Hepatocyte (in vitro differentiated cells): ENCODE measurements around the gene NEXN. TPM values are rescaled to one million over a fixed set of nuclear protein-coding genes. Genes with fewer than 3 reads are reported as not detected.

Source experiments
- DNase-seq: peaks from one replicate; pipeline ENCODE4 v3.0.0-alpha.2; 2016; ENCODE audit warnings: low spot score
- H2AFZ ChIP-seq: fragments of 200-600 bp; sonication (generic); 2 replicates; pipeline ENCODE4 v1.6.0; 2016; ENCODE audit warnings: antibody characterized with exemption, mild to moderate bottlenecking
- H3K27ac ChIP-seq: fragments of 200-600 bp; sonication (generic); 2 replicates; pipeline ENCODE4 v1.5.1; 2016; ENCODE audit warnings: mild to moderate bottlenecking
- H3K27me3 ChIP-seq: fragments of 200-600 bp; sonication (generic); 2 replicates; pipeline ENCODE4 v1.6.1; 2016
- H3K36me3 ChIP-seq: fragments of 200-600 bp; sonication (generic); replicated peaks from 2 replicates; pipeline ENCODE4 v1.5.1; 2016; ENCODE audit warnings: low read depth; ENCODE audit not compliant: insufficient read depth
- H3K4me1 ChIP-seq: fragments of 200-600 bp; sonication (generic); 2 replicates; pipeline ENCODE4 v1.5.1; 2016; ENCODE audit warnings: mild to moderate bottlenecking, moderate library complexity; ENCODE audit not compliant: insufficient read depth
- H3K4me2 ChIP-seq: fragments of 200-600 bp; sonication (generic); 2 replicates; pipeline ENCODE4 v1.6.0; 2016
- H3K4me3 ChIP-seq: fragments of 200-600 bp; sonication (generic); 2 replicates; pipeline ENCODE4 v1.5.1; 2016; ENCODE audit warnings: mild to moderate bottlenecking
- H3K79me2 ChIP-seq: fragments of 200-600 bp; sonication (generic); 2 replicates; pipeline ENCODE4 v1.6.0; 2017; ENCODE audit warnings: mild to moderate bottlenecking
- H3K9me2 ChIP-seq: fragments of 200-600 bp; sonication (generic); replicated peaks from 2 replicates; pipeline ENCODE4 v1.6.0; 2017; ENCODE audit warnings: mild to moderate bottlenecking; ENCODE audit not compliant: insufficient read depth
- H3K9me3 ChIP-seq: fragments of 200-600 bp; sonication (generic); 2 replicates; pipeline ENCODE4 v1.5.1; 2016; ENCODE audit warnings: low read depth, mild to moderate bottlenecking
- H4K20me1 ChIP-seq: fragments of 200-600 bp; sonication (generic); 2 replicates; pipeline ENCODE4 v1.6.0; 2016; ENCODE audit warnings: mild to moderate bottlenecking; ENCODE audit not compliant: insufficient read depth, poor library complexity, severe bottlenecking
- CTCF ChIP-seq: fragments of 200-600 bp; sonication (generic); IDR thresholded peaks from 2 replicates; pipeline ENCODE4 v1.5.1; 2016; ENCODE audit warnings: antibody characterized with exemption, mild to moderate bottlenecking; ENCODE audit not compliant: poor library complexity
- EZH2 ChIP-seq: fragments of 200-600 bp; sonication (generic); IDR thresholded peaks from 2 replicates; pipeline ENCODE4 v1.6.1; 2016; ENCODE audit warnings: antibody characterized with exemption, mild to moderate bottlenecking, borderline replicate concordance
- EZH2phosphoT487 ChIP-seq: fragments of 200-600 bp; sonication (generic); IDR thresholded peaks from one replicate; pipeline ENCODE4 v1.6.1; 2018; ENCODE audit warnings: antibody characterized with exemption, mild to moderate bottlenecking, low read depth, moderate library complexity; ENCODE audit not compliant: unreplicated experiment, severe bottlenecking
- WGBS: methylation state at CpG from one replicate; pipeline ENCODE4 v1.1.6; 2016; ENCODE audit warnings: low lambda C conversion rate; ENCODE audit errors: missing lambda C conversion rate; 5-methylcytosine and 5-hydroxymethylcytosine counted together
- polyA plus RNA-seq: library from polyadenylated mRNA; unstranded; fragments of >200 nt; fragmentation: Nextera tagmentation; extraction: Ambion mirVana; gene quantifications from 2 replicates; pipeline ENCODE4 v1.2.1, GENCODE V29; 2016
- total RNA-seq: library from RNA; depleted of rRNA; stranded (reverse); fragments of >200 nt; gene quantifications from 2 replicates; pipeline ENCODE4 v1.2.3, GENCODE V29; 2014

Gene NEXN
- total and polyA plus RNA-seq, 2 experiments from 2014 or later = 5.1 to 11.5 TPM

GRCh38 chr1:77970192-77970591 is 81.8 kb downstream of the NEXN start:
- peaks cover 100% of the 10 kb centered on the region for H3K79me2 ChIP-seq
- no peak overlapping the region for H3K4me3 ChIP-seq
- peaks cover 5% of the 10 kb centered on the region for H3K4me1 ChIP-seq
- H2AFZ ChIP-seq = no peak overlapping the region
- H3K27ac ChIP-seq = no peak overlapping the region
- H3K4me2 ChIP-seq = no peak overlapping the region
- peaks cover 13% of the 10 kb centered on the region for H3K36me3 ChIP-seq
- no peak for TF ChIP-seq CTCF
- no peaks in the 10 kb centered on the region for H3K27me3 ChIP-seq
- DNase-seq = no peak
- H3K9me2 ChIP-seq = no peaks in the 10 kb centered on the region
- peaks cover 97% of the 10 kb centered on the region for H4K20me1 ChIP-seq
- 81% methylated on average over 1 of the region's 1 CpG for WGBS
- no peaks in the 10 kb centered on the region for H3K9me3 ChIP-seq

GRCh38 chr1:77972080-77972479 is 83.7 kb downstream of the NEXN start:
- Histone ChIP-seq H3K36me3 (peaks cover 13% of the 10 kb centered on the region), H3K4me3 (no peak overlapping the region), H3K27me3 (no peaks in the 10 kb centered on the region), H3K9me3 (no peaks in the 10 kb centered on the region), H3K4me2 (no peak overlapping the region), H4K20me1 (peaks cover 99% of the 10 kb centered on the region), H3K79me2 (peaks cover 100% of the 10 kb centered on the region), H3K27ac (no peak overlapping the region), H2AFZ (no peak overlapping the region), H3K4me1 (peaks cover 15% of the 10 kb centered on the region), H3K9me2 (no peaks in the 10 kb centered on the region)
- TF ChIP-seq CTCF (no peak), EZH2phosphoT487 (no peak), EZH2 (no peak)
- 86% methylated on average over 3 of the region's 3 CpGs for WGBS
- no peak for DNase-seq

GRCh38 chr1:77975386-77975785 is 87.0 kb downstream of the NEXN start:
- Histone ChIP-seq H3K27ac (no peak overlapping the region), H3K4me2 (peak overlapping the region; percentile 76), H3K9me3 (no peaks in the 10 kb centered on the region), H3K27me3 (no peaks in the 10 kb centered on the region), H3K36me3 (no peaks in the 10 kb centered on the region), H3K79me2 (peaks cover 89% of the 10 kb centered on the region), H2AFZ (no peak overlapping the region), H3K4me1 (peaks cover 15% of the 10 kb centered on the region), H3K9me2 (no peaks in the 10 kb centered on the region), H3K4me3 (peak overlapping the region; percentile 65), H4K20me1 (peaks cover 76% of the 10 kb centered on the region)
- DNase-seq = no peak
- WGBS = 67% methylated on average over 4 of the region's 4 CpGs
- no peak for TF ChIP-seq CTCF
- TF ChIP-seq EZH2phosphoT487 = no peak
- TF ChIP-seq EZH2 = no peak

GRCh38 chr1:77975907-77976306 is 87.5 kb downstream of the NEXN start:
- H3K27ac ChIP-seq = no peak overlapping the region
- no peak for DNase-seq
- H2AFZ ChIP-seq = no peak overlapping the region
- 35% methylated on average over 2 of the region's 2 CpGs for WGBS
- H3K4me3 ChIP-seq = peak overlapping the region; percentile 65
- no peak for TF ChIP-seq EZH2
- TF ChIP-seq EZH2phosphoT487 = no peak
- TF ChIP-seq CTCF = no peak
- H3K4me1 ChIP-seq = peaks cover 19% of the 10 kb centered on the region
- H4K20me1 ChIP-seq = peaks cover 71% of the 10 kb centered on the region
- H3K4me2 ChIP-seq = peak overlapping the region; percentile 76
- H3K36me3 ChIP-seq = no peaks in the 10 kb centered on the region
- H3K9me3 ChIP-seq = no peaks in the 10 kb centered on the region
- no peaks in the 10 kb centered on the region for H3K9me2 ChIP-seq
- H3K27me3 ChIP-seq = no peaks in the 10 kb centered on the region
- peaks cover 89% of the 10 kb centered on the region for H3K79me2 ChIP-seq
